Fibroblast of villous mesenchyme (primary cell): ENCODE data around the gene AP1G2. TPM values are rescaled to one million over a fixed set of nuclear protein-coding genes. Genes with fewer than 3 reads are reported as not detected.

Source experiments
- DNase-seq: peaks from one replicate; pipeline ENCODE4 v3.0.0-alpha.2; 2010; ENCODE audit warnings: low read depth
- H3K4me3 ChIP-seq: 2 replicates; pipeline ENCODE4 v1.5.1; 2011; ENCODE audit warnings: low read depth, mild to moderate bottlenecking, low read length
- total RNA-seq: library from RNA; depleted of rRNA; stranded (reverse); fragments of >200 nt; gene quantifications from 2 replicates; pipeline ENCODE4 v1.2.3, GENCODE V29; 2012
- TF ChIP-seq, protein P1 (sequence below): IDR thresholded peaks from 2 replicates; pipeline ENCODE4 v1.5.1; 2012; ENCODE audit warnings: low read depth, mild to moderate bottlenecking, low read length; ENCODE audit not compliant: insufficient read depth

AP1G2 gene, protein sequence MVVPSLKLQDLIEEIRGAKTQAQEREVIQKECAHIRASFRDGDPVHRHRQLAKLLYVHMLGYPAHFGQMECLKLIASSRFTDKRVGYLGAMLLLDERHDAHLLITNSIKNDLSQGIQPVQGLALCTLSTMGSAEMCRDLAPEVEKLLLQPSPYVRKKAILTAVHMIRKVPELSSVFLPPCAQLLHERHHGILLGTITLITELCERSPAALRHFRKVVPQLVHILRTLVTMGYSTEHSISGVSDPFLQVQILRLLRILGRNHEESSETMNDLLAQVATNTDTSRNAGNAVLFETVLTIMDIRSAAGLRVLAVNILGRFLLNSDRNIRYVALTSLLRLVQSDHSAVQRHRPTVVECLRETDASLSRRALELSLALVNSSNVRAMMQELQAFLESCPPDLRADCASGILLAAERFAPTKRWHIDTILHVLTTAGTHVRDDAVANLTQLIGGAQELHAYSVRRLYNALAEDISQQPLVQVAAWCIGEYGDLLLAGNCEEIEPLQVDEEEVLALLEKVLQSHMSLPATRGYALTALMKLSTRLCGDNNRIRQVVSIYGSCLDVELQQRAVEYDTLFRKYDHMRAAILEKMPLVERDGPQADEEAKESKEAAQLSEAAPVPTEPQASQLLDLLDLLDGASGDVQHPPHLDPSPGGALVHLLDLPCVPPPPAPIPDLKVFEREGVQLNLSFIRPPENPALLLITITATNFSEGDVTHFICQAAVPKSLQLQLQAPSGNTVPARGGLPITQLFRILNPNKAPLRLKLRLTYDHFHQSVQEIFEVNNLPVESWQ
- total RNA-seq = 18.1 and 20.0 TPM in 2 replicates

DNA sequence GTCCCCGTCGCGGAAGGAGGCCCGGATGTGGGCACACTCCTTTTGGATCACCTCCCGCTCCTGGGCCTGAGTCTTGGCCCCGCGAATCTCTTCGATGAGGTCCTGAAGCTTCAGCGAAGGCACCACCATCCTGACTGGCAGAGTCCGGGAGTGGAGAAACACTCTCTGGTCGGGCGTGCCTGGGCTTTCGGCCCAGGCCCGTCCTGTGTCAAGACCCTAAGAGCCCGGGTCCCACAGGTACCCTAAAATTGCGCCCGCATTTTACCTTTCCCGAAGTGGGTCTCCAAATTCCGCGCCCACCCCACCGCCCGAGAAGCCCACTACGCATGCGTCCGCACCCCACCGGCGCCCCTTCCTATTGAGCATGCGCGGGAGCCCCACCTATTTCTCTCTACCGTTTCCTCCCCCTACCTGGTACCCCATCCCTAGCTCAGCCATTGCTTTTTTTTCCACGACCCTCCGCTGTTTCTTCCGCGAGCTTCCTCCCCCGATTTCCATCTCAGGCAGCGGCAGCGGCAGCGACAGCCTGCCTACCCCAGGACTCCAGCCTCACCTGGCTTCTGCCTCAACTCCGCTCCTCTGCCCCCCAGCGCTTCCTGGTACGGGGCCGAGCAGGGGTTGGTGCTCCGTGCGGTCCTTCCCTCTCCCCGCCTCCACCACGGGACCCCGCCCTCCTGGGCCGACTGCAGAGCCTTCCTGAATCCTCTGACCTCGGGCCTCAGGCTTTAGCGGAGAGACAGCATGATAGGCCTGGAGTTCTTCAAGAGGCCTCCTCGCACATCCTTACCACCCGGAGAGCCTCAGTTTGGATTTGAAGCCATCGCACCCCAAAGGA lies at the start of gene AP1G2:
TSS of gene AP1G2 (minus strand) at position 606 of the 835 bp plus-strand sequence. CDS start at position 129, 477 bp downstream.
- DNase-seq = peak; percentile 72

DNA sequence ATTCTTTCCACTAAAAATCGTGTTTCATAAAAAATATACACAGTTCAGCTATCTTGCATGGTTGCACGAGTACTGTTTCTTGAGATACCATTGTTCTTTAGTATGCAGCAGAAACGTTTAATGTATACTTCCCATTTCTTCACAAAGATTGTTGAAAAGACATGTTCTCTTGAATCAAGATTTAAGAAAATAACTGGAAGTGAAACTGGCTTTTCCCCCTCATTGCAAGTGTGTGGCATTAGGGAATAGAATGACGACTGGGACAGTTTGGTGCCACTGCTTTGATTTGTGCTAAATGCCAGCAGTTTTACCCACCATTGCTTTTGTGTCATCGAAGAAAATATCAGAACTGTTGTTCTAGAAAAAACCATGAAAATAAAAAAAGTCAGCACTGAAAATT lies 48.3 kb upstream of the AP1G2 start:
- TF ChIP-seq, protein P1, sequence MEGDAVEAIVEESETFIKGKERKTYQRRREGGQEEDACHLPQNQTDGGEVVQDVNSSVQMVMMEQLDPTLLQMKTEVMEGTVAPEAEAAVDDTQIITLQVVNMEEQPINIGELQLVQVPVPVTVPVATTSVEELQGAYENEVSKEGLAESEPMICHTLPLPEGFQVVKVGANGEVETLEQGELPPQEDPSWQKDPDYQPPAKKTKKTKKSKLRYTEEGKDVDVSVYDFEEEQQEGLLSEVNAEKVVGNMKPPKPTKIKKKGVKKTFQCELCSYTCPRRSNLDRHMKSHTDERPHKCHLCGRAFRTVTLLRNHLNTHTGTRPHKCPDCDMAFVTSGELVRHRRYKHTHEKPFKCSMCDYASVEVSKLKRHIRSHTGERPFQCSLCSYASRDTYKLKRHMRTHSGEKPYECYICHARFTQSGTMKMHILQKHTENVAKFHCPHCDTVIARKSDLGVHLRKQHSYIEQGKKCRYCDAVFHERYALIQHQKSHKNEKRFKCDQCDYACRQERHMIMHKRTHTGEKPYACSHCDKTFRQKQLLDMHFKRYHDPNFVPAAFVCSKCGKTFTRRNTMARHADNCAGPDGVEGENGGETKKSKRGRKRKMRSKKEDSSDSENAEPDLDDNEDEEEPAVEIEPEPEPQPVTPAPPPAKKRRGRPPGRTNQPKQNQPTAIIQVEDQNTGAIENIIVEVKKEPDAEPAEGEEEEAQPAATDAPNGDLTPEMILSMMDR = no peak
- no peak overlapping the region for H3K4me3 ChIP-seq
- DNase-seq = no peak

More for the DNA sequence above, at the start of gene AP1G2:
- peak within 1 kb of the TSS; percentile 75 for H3K4me3 ChIP-seq
- TF ChIP-seq, protein P1 = no peak

DNA sequence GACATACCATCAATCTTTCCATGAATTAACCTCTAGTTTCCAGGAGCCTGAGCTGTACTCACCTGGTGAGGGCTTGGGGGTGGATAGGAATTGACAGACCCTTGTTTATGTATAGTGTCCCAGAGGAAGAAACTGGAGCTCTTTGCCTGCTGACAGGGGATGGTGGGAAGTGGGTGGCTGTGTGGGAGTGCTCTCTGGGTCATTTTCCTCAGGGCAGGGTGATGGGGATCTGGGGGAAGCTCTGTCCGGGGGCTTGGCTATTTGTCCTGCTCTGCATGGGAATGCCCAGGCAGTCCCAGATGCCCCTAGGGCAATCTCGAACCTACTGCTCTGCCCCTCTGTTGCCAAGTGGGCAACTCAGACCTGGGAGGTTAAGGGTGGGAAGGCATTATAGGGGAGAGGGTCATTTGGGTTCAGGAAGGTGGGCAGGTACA lies 46.8 kb upstream of the AP1G2 start:
- no peak overlapping the region for H3K4me3 ChIP-seq
- TF ChIP-seq, protein P1 = no peak
- DNase-seq = no peak

DNA sequence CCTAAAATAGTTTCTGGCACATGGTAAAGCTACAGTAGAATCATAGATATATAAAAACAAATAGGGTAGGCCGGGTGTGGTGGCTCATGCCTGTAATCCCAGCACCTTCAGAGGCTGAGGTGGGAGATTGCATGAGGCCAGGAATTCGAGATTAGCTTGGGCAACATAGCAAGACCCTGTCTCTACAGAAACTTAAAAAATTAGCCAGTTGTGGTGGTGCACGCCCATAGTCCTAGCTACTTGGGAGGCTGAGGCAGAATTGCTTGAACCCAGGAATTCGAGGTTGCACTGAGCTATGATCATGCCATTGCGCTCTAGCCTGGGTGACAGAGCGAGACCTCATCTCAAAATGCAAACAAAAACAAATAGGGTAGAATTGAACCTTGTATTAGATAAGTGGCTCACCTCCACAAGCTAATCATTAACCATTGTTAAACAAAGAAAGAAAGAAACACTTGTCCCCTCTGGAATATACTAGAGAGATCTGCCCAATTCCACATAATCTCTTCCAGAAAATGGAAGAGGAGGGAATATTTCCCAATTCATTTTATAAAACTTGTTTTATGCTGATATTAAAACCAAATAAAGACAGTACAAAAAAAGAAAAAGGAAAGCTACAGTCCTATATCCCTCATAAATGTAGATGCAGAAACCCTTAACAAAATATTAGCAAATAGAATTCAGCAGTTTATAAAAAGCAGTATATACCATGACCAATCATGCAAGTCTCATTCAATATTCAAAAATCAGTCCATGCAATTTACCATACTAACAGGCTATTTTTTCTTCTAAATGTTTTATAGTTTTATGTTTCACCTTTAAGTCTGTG lies 45.9 kb upstream of the AP1G2 start:
- TF ChIP-seq, protein P1 = no peak
- no peak for DNase-seq
- H3K4me3 ChIP-seq = no peak overlapping the region

DNA sequence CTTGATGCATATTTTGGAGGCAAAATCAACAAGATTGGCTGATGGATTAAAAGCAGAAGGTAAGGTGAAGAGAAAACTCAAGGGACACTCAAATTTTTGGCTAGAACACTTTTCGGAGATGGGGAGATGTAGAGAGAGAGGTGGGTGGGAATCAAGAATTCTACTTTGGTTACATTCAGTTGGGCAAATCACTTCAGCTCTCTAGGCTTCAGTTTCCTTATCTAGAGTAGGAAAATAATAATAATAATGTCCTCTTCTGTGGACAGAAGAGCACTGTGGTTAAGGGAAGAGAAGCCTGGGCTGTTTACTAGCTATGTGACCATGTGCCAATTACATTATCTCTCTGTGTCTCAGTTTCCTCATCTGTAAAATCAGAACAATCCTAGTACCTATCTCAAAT lies 45.2 kb upstream of the AP1G2 start:
- H3K4me3 ChIP-seq = no peak overlapping the region
- TF ChIP-seq, protein P1 = no peak
- DNase-seq = no peak

DNA sequence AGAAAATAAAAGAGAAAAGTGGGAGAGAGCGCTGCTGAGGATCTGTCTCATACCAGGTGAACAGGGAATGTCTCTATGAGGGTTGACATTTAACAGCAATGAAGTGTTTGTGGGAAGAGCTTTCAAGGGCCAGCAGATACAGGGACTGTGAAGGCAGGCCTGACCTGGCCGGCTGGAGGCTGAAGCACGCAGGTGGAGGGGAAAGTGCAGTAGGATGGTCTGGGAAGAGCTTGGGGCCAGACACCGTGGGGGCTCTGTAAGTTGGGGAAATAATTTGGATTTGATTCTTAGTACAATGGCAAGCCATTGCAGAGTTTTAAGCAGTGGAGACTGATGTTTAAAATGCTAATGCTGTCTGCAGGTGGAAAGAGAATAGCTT lies 44.8 kb upstream of the AP1G2 start:
- no peak for DNase-seq
- TF ChIP-seq, protein P1 = no peak
- H3K4me3 ChIP-seq = no peak overlapping the region
